ENCODE measurements around the gene USP30.
"Not testable (repeated sequence)": the region's sequence is repeated elsewhere in the genome, so short reads cannot be mapped to it uniquely, and the experiment has no call there.

USP30 gene

GRCh38 chr12:109053382-109054123 lies 1.2 kb downstream of the USP30 start:
- DNase-seq = peak; percentile 77

GRCh38 chr12:109054124-109054513 lies 1.7 kb downstream of the USP30 start:
- not testable (repeated sequence) for DNase-seq

GRCh38 chr12:109054520-109054919 lies 2.1 kb downstream of the USP30 start:
- DNase-seq = no peak

GRCh38 chr12:109056891-109057290 lies 4.5 kb downstream of the USP30 start:
- no peak for DNase-seq

GRCh38 chr12:109057376-109057775 lies 5.0 kb downstream of the USP30 start:
- DNase-seq = no peak

- DNase-seq = no peak
Observed at GRCh38 chr12:109058773-109059172, 6.4 kb downstream of the USP30 start.

GRCh38 chr12:109064143-109064542 lies 11.8 kb downstream of the USP30 start:
- DNase-seq = no peak

- no peak for DNase-seq
Observed at GRCh38 chr12:109065154-109065852, 12.9 kb downstream of the USP30 start.

GRCh38 chr12:109065853-109066193 lies 13.4 kb downstream of the USP30 start:
- no peak for DNase-seq

GRCh38 chr12:109069307-109070271 lies 17.2 kb downstream of the USP30 start:
- DNase-seq = no peak

- no peak for DNase-seq
Observed at GRCh38 chr12:109074866-109075265, 22.5 kb downstream of the USP30 start.

GRCh38 chr12:109082751-109083150 lies 30.4 kb downstream of the USP30 start:
- no peak for DNase-seq

GRCh38 chr12:109084425-109084824 lies 32.0 kb downstream of the USP30 start:
- no peak for DNase-seq

GRCh38 chr12:109085590-109085989 lies 33.2 kb downstream of the USP30 start:
- DNase-seq = no peak

- no peak for DNase-seq
Observed at GRCh38 chr12:109087250-109087649, 34.9 kb downstream of the USP30 start.

GRCh38 chr12:109088818-109089217 lies 36.4 kb downstream of the USP30 start:
- DNase-seq = no peak

GRCh38 chr12:109089683-109090082 lies 37.3 kb downstream of the USP30 start:
- no peak for DNase-seq

GRCh38 chr12:109092497-109093021 lies 40.2 kb downstream of the USP30 start:
- no peak for DNase-seq

- peak; percentile 96 for DNase-seq
Observed at GRCh38 chr12:109093022-109093918, 40.9 kb downstream of the USP30 start, which contains the start of gene ALKBH2. Gene ALKBH2 (minus strand): TSS chr12:109093472. CDS start chr12:109092786, 686 bp downstream.

- no peak for DNase-seq
Observed at GRCh38 chr12:109097140-109097434, 44.7 kb downstream of the USP30 start.

- peak; percentile 97 for DNase-seq
Observed at GRCh38 chr12:109097435-109098182, 45.2 kb downstream of the USP30 start, which contains the start of gene UNG. Gene UNG (plus strand): TSS chr12:109097597. CDS start chr12:109097680, 83 bp downstream.
